ENCODE results near the gene ZFHX3. TPM values are rescaled to one million over a fixed set of nuclear protein-coding genes. Genes with fewer than 3 reads are reported as not detected.

The ZFHX3 gene
- total and polyA plus RNA-seq, 2 donors (not counting 1 experiment from before 2014, with no cell fraction given), result 0.54 to 6.6 TPM

- no peak overlapping the region for H3K4me3 ChIP-seq (ENCODE audit: control extremely low read depth in 1 of 5, extremely low read depth in 1 of 5, insufficient read depth in 1 of 5, low read depth in 2 of 5, low read length in 4 of 5)
- no peak overlapping the region for H3K27ac Mint-ChIP-seq
- no peak for DNase-seq
- peak overlapping the region; percentile 26 for H3K4me3 Mint-ChIP-seq
- ATAC-seq (ENCODE audit: low read depth), result no peak
- intact Hi-C loops (cut with micrococcal nuclease), result no loop called here
- no CpG with 5 or more reads among the region's 3 CpGs for WGBS (ENCODE audit: insufficient coverage)
- H3K9me3 ChIP-seq (ENCODE audit: control extremely low read depth in 1 of 3, control insufficient read depth in 2 of 3, insufficient read depth in 1 of 3, low read length in 2 of 3), result peaks cover 0 to 12% (median 0%) of the 10 kb centered on the region in 3 donors
- POLR2A ChIA-PET, result no interaction called here
- no peak for TF ChIP-seq CTCF (IDR thresholded peaks at IDR 0.05)
- no peak for TF ChIP-seq EZH2 (IDR thresholded peaks at IDR 0.05; ENCODE audit: borderline replicate concordance, insufficient read depth, low read depth, low read length, poor library complexity, severe bottlenecking)
- H3K9me3 Mint-ChIP-seq (ENCODE audit: insufficient read depth), result no peaks in the 10 kb centered on the region
- no peak overlapping the region for H3K27ac ChIP-seq (ENCODE audit: low read length in 2 of 2)
- H3K4me1 ChIP-seq (ENCODE audit: control insufficient read depth in 2 of 2, insufficient read depth in 2 of 2, low read length in 2 of 2), result peaks cover 52 to 56% of the 10 kb centered on the region in 2 donors
- peaks cover 6 to 63% (median 52%) of the 10 kb centered on the region in 4 experiments for H3K27me3 ChIP-seq (replicated peaks in 1 of 4; ENCODE audit: control extremely low read depth in 1 of 4, control insufficient read depth in 3 of 4, insufficient read depth in 4 of 4, low read length in 3 of 4)
- H3K4me1 Mint-ChIP-seq, result peaks cover 38% of the 10 kb centered on the region
- H4K20me1 ChIP-seq (ENCODE audit: control insufficient read depth, insufficient read depth, low read length, poor library complexity, severe bottlenecking), result no peaks in the 10 kb centered on the region
- peaks cover 55% of the 10 kb centered on the region for H3K27me3 Mint-ChIP-seq
- H3K36me3 ChIP-seq (replicated peaks in 1 of 2; ENCODE audit: control extremely low read depth in 1 of 2, control insufficient read depth in 1 of 2, extremely low read depth in 1 of 2, insufficient read depth in 2 of 2, low read length in 1 of 2), result no peaks in the 10 kb centered on the region
- H3K9ac ChIP-seq (ENCODE audit: low read length), result no peak overlapping the region
- CTCF ChIA-PET, result interaction anchor here (0.9 to 1.7 kb wide), 2 partner anchors 10 to 230 kb away, joined by 5 read pairs; no protein-coding TSS in a partner anchor
- no peak overlapping the region for H3K4me2 ChIP-seq (replicated peaks; ENCODE audit: low read depth, low read length, poor library complexity, severe bottlenecking)
- no peaks in the 10 kb centered on the region for H3K79me2 ChIP-seq (ENCODE audit: control insufficient read depth, insufficient read depth, low read length)
- no peak overlapping the region for H2AFZ ChIP-seq (ENCODE audit: insufficient read depth, low read depth, low read length, poor library complexity, severe bottlenecking)
Measured at GRCh38 chr16:73062001-73062616, 14.2 kb upstream of the ZFHX3 start.

GRCh38 chr16:73060892-73061490 is 13.1 kb upstream of the ZFHX3 start:
- no peak overlapping the region for H2AFZ ChIP-seq (ENCODE audit: insufficient read depth, low read depth, low read length, poor library complexity, severe bottlenecking)
- H3K27me3 ChIP-seq (replicated peaks in 1 of 4; ENCODE audit: control extremely low read depth in 1 of 4, control insufficient read depth in 3 of 4, insufficient read depth in 4 of 4, low read length in 3 of 4), result peaks cover 6 to 62% (median 47%) of the 10 kb centered on the region in 4 experiments
- Mint-ChIP-seq H3K9me3 (ENCODE audit: insufficient read depth) (no peaks in the 10 kb centered on the region), H3K27me3 (peaks cover 55% of the 10 kb centered on the region), H3K4me3 (no peak overlapping the region), H3K27ac (no peak overlapping the region), H3K4me1 (peaks cover 42% of the 10 kb centered on the region)
- H3K4me3 ChIP-seq (ENCODE audit: control extremely low read depth in 1 of 5, extremely low read depth in 1 of 5, insufficient read depth in 1 of 5, low read depth in 2 of 5, low read length in 4 of 5), result no peak overlapping the region
- no peak overlapping the region for H3K4me2 ChIP-seq (replicated peaks; ENCODE audit: low read depth, low read length, poor library complexity, severe bottlenecking)
- H3K36me3 ChIP-seq (replicated peaks in 1 of 2; ENCODE audit: control extremely low read depth in 1 of 2, control insufficient read depth in 1 of 2, extremely low read depth in 1 of 2, insufficient read depth in 2 of 2, low read length in 1 of 2), result no peaks in the 10 kb centered on the region
- TF ChIP-seq CTCF (IDR thresholded peaks at IDR 0.05) (no peak), EZH2 (IDR thresholded peaks at IDR 0.05; ENCODE audit: borderline replicate concordance, insufficient read depth, low read depth, low read length, poor library complexity, severe bottlenecking) (no peak)
- POLR2A ChIA-PET, result interaction anchor here (1.0 kb wide), 1 partner anchor 14 kb away, joined by 7 read pairs; no protein-coding TSS in a partner anchor
- H3K27ac ChIP-seq (ENCODE audit: low read length in 2 of 2), result no peak overlapping the region
- no peaks in the 10 kb centered on the region for H3K79me2 ChIP-seq (ENCODE audit: control insufficient read depth, insufficient read depth, low read length)
- intact Hi-C loops (cut with micrococcal nuclease), result no loop called here
- WGBS (ENCODE audit: insufficient coverage), result 100% methylated on average over 1 of the region's 4 CpGs
- no peaks in the 10 kb centered on the region for H4K20me1 ChIP-seq (ENCODE audit: control insufficient read depth, insufficient read depth, low read length, poor library complexity, severe bottlenecking)
- CTCF ChIA-PET, result interaction anchor here (0.9 to 1.7 kb wide), 2 partner anchors 9 to 228 kb away, joined by 5 read pairs; no protein-coding TSS in a partner anchor
- no peak for DNase-seq
- peaks cover 50 to 51% of the 10 kb centered on the region in 2 donors for H3K4me1 ChIP-seq (ENCODE audit: control insufficient read depth in 2 of 2, insufficient read depth in 2 of 2, low read length in 2 of 2)
- H3K9ac ChIP-seq (ENCODE audit: low read length), result no peak overlapping the region
- peaks cover 0 to 6% (median 0%) of the 10 kb centered on the region in 3 donors for H3K9me3 ChIP-seq (ENCODE audit: control extremely low read depth in 1 of 3, control insufficient read depth in 2 of 3, insufficient read depth in 1 of 3, low read length in 2 of 3)
- no peak for ATAC-seq (ENCODE audit: low read depth)

Data from B cell (primary cell).